ENCODE measurements around the gene ADAM15. TPM values are rescaled to one million over a fixed set of nuclear protein-coding genes. Genes with fewer than 3 reads are reported as not detected.

The ADAM15 gene
- total and polyA plus RNA-seq, 4 donors = 10.8 to 26.8 (median 17.5) TPM

GRCh38 chr1:155081472-155082300, 30.6 kb downstream of the ADAM15 start:
- no peaks in the 10 kb centered on the region for H3K36me3 ChIP-seq (ENCODE audit: control insufficient read depth in 4 of 4, insufficient read depth in 3 of 4, low read depth in 1 of 4, low read length in 3 of 4)
- peaks cover 21 to 59% (median 43%) of the 10 kb centered on the region in 4 donors for H3K4me1 ChIP-seq (ENCODE audit: control insufficient read depth in 4 of 4, insufficient read depth in 4 of 4, low read length in 3 of 4)
- no peak overlapping the region for H3K9ac ChIP-seq (ENCODE audit: low read depth in 1 of 2, low read length in 2 of 2)
- WGBS = 2% methylated on average over 68 of the region's 68 CpGs
- DNase-seq (ENCODE audit: low spot score) = no peak
- H3K27me3 ChIP-seq (ENCODE audit: control insufficient read depth in 4 of 4, insufficient read depth in 4 of 4, low read length in 3 of 4) = peaks cover 0 to 21% (median 8%) of the 10 kb centered on the region in 4 donors
- TF ChIP-seq SP1 (IDR thresholded peaks at IDR 0.05) = no peak
- H3K27ac ChIP-seq (ENCODE audit: low read depth in 1 of 2, low read length in 2 of 2) = no peak overlapping the region
- peak overlapping the region in 1 of 3 donors; percentile 21 for H3K4me3 ChIP-seq (ENCODE audit: low read depth in 1 of 3, low read length in 3 of 3)
- no peaks in the 10 kb centered on the region for H3K9me3 ChIP-seq (ENCODE audit: control insufficient read depth in 4 of 4, low read length in 3 of 4)

- Histone ChIP-seq H3K4me1 (ENCODE audit: control insufficient read depth in 4 of 4, insufficient read depth in 4 of 4, low read length in 3 of 4) (peaks cover 21 to 59% (median 43%) of the 10 kb centered on the region in 4 donors), H3K9ac (ENCODE audit: low read depth in 1 of 2, low read length in 2 of 2) (no peak overlapping the region), H3K4me3 (ENCODE audit: low read depth in 1 of 3, low read length in 3 of 3) (peak overlapping the region in 1 of 3 donors; percentile 21), H3K27ac (ENCODE audit: low read depth in 1 of 2, low read length in 2 of 2) (no peak overlapping the region), H3K27me3 (ENCODE audit: control insufficient read depth in 4 of 4, insufficient read depth in 4 of 4, low read length in 3 of 4) (peaks cover 0 to 21% (median 8%) of the 10 kb centered on the region in 4 donors), H3K36me3 (ENCODE audit: control insufficient read depth in 4 of 4, insufficient read depth in 3 of 4, low read depth in 1 of 4, low read length in 3 of 4) (no peaks in the 10 kb centered on the region), H3K9me3 (ENCODE audit: control insufficient read depth in 4 of 4, low read length in 3 of 4) (no peaks in the 10 kb centered on the region)
- WGBS = 9% methylated on average over 36 of the region's 36 CpGs
- DNase-seq (ENCODE audit: low spot score) = no peak
- TF ChIP-seq JUND (IDR thresholded peaks at IDR 0.05) (no peak), HNF4G (IDR thresholded peaks at IDR 0.05) (no peak), EGR1 (IDR thresholded peaks at IDR 0.05; ENCODE audit: low read depth in 2 of 2) (no peak), RAD21 (IDR thresholded peaks at IDR 0.05) (no peak), REST (IDR thresholded peaks at IDR 0.05) (no peak), FOXA1 (IDR thresholded peaks at IDR 0.05) (no peak), HNF4A (conservative IDR thresholded peaks at IDR 0.05) (no peak), MAX (IDR thresholded peaks at IDR 0.05) (no peak), YY1 (IDR thresholded peaks at IDR 0.05) (no peak)
These were observed 31.4 kb downstream of the ADAM15 start for GRCh38 chr1:155082301-155083051.

GRCh38 chr1:155083052-155083541, 32.0 kb downstream of the ADAM15 start:
- H3K9me3 ChIP-seq (ENCODE audit: control insufficient read depth in 4 of 4, low read length in 3 of 4) = no peaks in the 10 kb centered on the region
- no peak for DNase-seq (ENCODE audit: low spot score)
- no peak overlapping the region for H3K27ac ChIP-seq (ENCODE audit: low read depth in 1 of 2, low read length in 2 of 2)
- H3K36me3 ChIP-seq (ENCODE audit: control insufficient read depth in 4 of 4, insufficient read depth in 3 of 4, low read depth in 1 of 4, low read length in 3 of 4) = no peaks in the 10 kb centered on the region
- H3K4me1 ChIP-seq (ENCODE audit: control insufficient read depth in 4 of 4, insufficient read depth in 4 of 4, low read length in 3 of 4) = peaks cover 21 to 59% (median 43%) of the 10 kb centered on the region in 4 donors
- H3K4me3 ChIP-seq (ENCODE audit: low read depth in 1 of 3, low read length in 3 of 3) = no peak overlapping the region
- H3K27me3 ChIP-seq (ENCODE audit: control insufficient read depth in 4 of 4, insufficient read depth in 4 of 4, low read length in 3 of 4) = peaks cover 0 to 21% (median 8%) of the 10 kb centered on the region in 4 donors
- no peak for TF ChIP-seq REST (IDR thresholded peaks at IDR 0.05)
- no peak for TF ChIP-seq JUND (IDR thresholded peaks at IDR 0.05)
- no peak overlapping the region for H3K9ac ChIP-seq (ENCODE audit: low read depth in 1 of 2, low read length in 2 of 2)
- 60% methylated on average over 6 of the region's 6 CpGs for WGBS
